GM21515 (cell line): Measurements from ENCODE around the gene ESPN.
"Not testable (repeated sequence)": the region's sequence is repeated elsewhere in the genome, so short reads cannot be mapped to it uniquely, and the experiment has no call there.

ENCODE experiments used
- ATAC-seq: cut with Tn5 transposase; IDR thresholded peaks from one replicate; pipeline ENCODE4 v1.9.1; 2021; ENCODE audit not compliant: unreplicated experiment

Gene ESPN

GRCh38 chr1:6447016-6447817, 22.6 kb downstream of the ESPN start:
- no peak for ATAC-seq

DNA sequence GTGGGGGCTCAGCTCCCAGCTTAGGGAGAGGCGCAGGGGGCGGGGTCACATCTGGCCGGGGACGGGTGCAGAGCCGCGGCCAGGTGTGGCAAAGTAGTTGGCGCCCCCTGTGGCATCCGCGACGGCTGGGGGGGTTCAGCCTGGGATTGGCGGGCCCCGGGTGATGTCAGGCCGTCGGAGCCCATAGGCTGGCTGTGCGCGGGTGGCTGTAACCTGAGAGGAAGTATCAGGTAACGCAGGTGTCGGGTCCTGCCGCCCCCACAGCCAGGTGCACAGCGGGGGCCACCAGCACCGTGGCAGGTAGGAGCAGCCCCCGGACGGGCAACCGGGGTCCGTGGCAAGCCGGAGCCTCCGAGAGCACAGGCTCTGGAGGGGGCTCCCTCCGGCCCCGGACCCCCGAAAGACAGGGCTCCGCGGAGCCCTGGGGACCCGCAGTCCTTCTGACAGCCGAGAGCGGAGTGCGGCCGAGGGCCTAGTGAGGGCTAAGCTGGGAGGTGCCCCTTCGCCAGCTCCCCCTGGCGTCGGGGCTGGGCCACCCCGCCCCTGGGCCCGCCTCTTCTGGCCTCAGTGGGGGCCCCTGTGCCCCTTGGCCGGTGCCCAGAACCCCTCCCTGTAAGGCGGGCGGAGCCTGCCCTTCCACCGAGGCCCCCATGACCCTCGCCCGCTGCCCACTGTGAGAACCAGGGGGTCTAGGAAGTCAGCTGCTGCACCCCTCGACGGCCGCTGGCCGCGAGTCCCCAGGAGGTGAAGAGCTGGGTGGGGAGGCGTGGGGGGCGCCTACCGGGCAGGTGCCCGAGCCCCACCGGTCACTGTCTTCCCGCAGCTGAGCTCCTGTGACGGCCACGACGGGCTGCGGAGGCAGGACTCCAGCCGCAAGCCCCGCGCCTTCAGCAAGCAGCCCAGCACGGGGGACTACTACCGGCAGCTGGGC, 23.5 kb downstream of the ESPN start:
- ATAC-seq: no peak

- no peak for ATAC-seq
Observed at GRCh38 chr1:6448749-6449631, 24.4 kb downstream of the ESPN start.

DNA sequence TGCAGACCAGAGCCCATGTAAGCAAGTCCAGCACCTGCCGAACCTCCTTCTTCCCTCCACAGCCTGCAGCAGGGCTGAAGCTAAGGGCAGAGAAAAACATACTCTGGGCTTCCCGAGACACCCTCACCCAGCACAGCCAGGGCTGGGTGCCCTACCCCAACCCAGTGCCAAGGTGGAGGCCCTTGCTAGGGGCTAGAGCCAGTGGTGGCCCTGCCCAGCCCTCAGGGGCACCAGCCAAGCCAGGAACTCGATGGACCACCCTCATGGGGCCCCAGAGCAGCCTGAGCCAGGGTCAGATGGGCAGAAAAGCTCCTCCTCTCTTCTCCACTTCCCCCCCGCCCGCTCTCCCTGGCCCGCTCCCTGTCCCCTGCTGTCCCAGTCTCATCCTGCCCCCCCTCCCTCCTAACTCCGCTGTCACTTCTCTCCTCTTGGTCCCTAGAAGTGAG, 25.5 kb downstream of the ESPN start:
- ATAC-seq: no peak

DNA sequence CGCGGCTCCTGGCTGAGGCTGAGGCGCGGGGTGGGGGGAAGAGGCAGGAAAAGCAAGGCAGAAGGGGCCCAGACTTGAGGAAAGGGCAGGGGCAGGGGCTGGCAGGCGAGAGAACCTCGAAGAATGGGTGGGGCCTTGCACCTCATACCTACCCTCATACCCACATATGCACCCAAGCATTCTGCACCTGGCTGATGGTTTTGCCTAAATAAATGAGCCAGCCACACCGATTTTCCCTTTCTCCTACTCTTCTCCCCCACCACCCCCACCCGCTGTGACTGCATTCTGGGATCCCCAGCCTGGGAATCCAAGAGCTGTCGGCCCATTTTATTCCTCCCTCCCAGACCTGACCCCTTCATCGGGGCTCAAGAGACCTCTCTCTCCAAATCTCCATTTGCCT, 25.9 kb downstream of the ESPN start:
- ATAC-seq: not testable (repeated sequence)

DNA sequence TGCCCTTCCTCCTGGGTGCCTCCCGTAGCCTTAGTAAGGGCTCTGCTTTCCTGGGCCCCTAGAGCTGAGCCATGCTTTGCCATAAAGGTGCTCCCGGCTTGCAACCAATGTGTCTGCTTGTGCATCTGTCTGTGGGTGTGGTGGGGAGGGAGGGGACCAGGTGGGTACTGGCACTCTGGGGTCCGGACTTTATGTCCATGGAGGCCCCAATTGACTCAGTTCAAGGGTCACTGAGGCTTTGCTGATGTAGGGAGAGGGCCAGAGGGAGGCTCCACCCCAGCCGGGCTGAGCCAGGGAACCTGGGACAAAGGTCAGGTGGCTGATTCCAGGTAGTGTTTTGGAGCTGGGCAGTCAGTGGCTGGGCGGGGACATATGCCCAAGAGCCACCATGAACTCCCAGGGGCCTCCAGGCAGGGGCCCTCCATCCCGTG, 26.4 kb downstream of the ESPN start:
- no peak for ATAC-seq

DNA sequence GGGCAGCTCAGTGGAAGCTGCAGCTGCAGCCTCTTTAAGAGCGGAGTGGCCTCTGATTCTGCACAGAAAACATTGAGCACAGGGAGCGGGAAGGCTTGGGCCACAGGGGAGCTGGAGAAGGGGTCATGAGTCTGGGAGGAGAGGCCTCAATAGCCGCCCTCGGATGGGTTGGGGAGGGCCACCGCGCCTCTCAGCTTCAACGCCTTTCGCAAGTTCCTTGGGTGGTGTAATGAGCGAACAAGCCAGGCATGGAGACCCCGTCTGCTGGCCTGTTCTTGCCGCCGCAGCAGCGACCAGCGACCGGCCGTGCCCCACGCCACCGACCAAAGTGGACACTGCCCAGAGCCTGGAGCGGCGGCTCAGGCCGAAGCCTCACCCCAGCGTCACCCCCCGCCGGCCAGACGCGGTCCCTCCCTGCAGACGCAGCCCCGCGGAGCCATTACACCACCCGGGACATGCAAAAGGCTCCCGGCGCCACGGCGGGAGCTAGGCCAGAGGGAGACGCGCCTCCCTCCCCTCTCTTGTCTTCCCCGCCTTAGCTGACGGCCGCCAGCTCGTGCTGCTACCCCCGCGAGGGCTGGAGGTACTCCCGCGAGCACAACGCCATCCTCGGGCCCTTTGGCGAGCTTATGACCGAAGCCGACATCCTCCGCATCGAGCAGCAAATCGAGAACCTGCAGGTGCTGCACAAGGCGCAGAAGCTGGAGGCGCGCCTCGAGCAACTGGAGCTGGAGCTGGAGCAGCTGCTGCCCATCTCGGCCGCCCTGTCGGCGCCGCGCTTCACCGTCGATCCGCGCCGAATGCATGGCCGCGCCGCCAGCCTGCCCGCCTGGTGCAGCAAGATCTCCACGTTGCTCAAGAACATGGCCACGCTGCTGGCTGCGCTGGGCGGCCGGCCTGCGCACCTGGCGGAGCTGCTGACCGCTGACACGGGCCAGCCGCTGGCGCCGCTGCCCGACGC, 29.6 kb downstream of the ESPN start:
- ATAC-seq: not testable (repeated sequence)

DNA sequence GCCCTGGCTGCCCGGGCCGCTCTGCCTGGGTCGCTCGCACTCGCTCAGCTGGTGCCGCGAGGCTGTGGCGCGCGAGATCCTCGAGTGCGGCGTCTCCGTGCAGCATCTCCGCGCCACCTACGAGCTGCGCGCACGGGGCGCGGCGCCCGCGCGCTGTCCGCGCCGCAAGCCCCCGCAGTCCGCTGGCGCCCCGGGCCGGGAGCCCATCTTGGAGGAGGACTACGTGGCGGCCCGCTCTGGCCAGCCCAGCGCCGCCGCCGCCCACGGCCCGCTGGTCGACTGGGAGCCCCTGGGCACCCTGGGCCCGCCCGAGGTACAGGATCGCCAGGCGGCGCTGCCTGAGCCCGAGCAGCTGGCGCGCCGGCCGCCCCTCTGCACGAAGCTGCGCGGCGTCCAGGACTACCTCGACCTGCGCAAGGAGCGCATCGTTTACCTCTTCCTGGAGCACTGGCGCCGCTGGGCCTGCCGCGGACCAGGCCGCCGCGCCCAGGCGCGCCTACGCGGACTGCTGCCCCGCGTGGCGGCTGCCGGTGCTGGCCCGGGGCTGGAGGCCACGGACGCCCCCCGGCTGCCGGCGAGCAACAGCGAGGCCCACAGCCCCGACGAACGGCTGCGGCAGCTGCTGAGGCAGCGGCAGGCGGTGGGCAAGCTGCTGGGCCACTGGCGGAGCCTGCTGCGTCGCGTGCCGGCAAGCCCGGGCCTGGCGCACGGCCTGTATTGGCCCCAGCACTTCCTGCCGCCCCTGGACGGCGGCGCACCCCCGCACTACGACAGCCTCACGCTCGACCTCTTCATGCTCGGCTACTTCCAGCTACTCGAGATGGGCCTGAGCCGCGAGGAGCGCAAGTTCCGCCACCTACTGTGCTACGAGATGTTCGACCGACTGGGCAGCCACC, 30.5 kb downstream of the ESPN start:
- no peak for ATAC-seq

DNA sequence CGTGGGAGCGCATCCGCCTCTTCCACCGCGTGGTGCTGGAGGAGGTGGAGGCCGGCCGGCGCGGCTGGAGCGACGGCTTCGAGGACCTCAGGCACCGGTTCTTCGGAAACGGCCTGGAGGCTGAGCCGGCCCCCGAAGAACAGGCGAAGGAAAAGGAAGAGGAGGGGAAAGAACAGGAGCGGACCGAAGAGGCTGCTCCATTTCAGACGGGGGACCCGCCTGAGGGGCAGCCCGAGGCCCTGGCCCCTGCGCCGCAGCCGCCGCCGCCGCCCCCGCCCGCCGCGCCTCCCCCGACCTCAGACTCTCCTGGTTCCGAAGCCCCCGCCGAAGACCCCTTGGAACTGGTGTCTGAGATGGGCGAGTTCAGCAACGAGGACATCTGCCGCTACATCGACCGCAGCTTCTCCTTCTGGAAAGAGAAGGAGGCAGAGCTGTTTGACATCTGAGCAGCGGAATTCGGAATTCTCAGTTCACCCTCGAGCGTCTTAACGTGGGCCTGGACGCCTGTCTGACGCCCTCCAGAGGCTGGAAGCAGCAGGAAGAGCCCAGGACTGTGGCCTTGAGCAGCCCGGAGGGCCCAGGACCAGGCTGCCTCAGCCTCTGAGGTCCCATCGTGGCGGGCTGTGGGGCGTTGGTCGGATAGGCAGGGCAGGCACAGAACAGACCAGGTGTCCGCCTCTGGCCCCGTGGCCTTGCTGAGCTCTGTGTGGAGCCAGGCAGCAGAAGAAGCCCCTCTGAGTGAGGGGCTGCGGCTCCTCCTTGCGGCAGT, 31.4 kb downstream of the ESPN start:
- ATAC-seq: not testable (repeated sequence)

DNA sequence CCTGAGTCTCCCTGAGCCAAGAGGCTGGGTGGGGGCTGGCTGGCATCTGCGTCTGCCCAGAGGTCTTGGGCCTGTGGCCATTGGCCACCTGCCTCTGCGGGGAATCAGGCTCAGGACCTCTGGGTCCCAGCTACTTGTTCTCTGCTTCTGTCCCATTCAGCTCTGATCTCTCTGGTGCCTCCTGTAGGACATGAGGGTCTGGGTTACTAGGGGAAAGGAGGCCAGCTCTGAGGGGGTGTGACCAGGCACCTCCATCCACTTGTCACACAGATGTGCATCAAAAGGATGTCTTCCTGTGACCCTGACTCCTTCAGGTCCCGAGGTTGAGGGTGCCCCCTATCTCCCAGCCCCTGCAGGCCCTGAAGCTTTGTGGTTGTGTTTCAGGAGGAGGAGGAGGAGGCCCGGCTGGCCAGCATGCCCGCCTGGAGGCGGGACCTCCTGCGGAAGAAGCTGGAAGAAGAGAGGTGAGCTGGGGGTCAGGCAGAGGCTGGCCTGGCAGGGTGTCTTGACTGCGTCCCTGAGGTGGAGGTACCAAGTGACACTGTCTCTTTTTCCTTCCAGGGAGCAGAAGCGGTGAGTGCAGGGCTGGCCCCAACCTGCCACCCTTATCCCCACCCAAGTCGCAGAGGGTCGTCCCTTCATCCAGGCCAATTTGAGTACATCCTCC, 32.4 kb downstream of the ESPN start:
- ATAC-seq: no peak

DNA sequence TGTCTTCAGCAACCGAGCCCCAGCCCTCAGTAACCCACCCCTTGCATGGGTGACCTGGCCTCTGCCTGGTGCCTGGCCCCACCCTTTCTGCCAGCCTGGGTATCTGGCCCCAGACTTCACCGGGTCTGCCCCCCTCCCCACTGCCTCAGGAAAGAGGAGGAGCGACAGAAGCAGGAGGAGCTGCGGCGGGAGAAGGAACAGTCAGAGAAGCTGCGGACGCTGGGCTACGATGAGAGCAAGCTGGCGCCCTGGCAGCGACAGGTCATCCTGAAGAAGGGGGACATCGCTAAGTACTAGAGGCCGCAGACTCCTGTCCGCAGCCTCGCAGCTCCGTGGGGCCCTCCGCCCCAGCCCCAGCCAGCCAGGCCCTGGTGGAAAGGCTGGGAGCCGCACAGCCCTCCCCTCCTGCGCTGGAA, 35.3 kb downstream of the ESPN start:
- no peak for ATAC-seq

- ATAC-seq: no peak
Observed at GRCh38 chr1:6460301-6461050, 35.9 kb downstream of the ESPN start.

- ATAC-seq: no peak
Observed at GRCh38 chr1:6461051-6461530, 36.5 kb downstream of the ESPN start.

- ATAC-seq: no peak
Observed at GRCh38 chr1:6461538-6462411, 37.2 kb downstream of the ESPN start.

GRCh38 chr1:6462412-6463119, 38.0 kb downstream of the ESPN start:
- ATAC-seq: no peak
